HepG2 (cell line): ENCODE data around the gene SH2D3C. TPM values are rescaled to one million over a fixed set of nuclear protein-coding genes. Genes with fewer than 3 reads are reported as not detected.

Experiments
- ATAC-seq: fragments of 200-7000 bp; cut with Tn5 transposase; 3 replicates; pipeline ENCODE4 v1.9.1; 2020; ENCODE audit warnings: mild to moderate bottlenecking, moderate library complexity
- BruUV-seq: library from RNA; stranded (reverse); fragments of 400-500 nt; replicated peaks from 2 replicates; lab custom pipeline; 2021; lab: Mats Ljungman, UMichigan
- CTCF ChIA-PET: fragments of 300-600 bp; formaldehyde crosslinking; extraction: SDS; loops from one replicate; lab custom pipeline; 2021; ENCODE audit warnings: low total read pairs, inconsistent platforms, low intra/inter-chr PET ratio; lab: Yijun Ruan, JAX
- POLR2A ChIA-PET: fragments of 350-600 bp; sonication (Branson Sonifier 250); formaldehyde crosslinking; loops from one replicate; lab custom pipeline; 2020; ENCODE audit warnings: antibody characterized with exemption, inconsistent platforms; lab: Yijun Ruan, JAX
- DNase-seq: peaks from one replicate; pipeline ENCODE4 v3.0.0-alpha.2; 2015; ENCODE audit warnings: low spot score
- FAIRE-seq: peaks from 3 replicates; lab custom pipeline; 2011; peaks lifted over from hg19 to GRCh38; lab: Jason Lieb, UNC
- H2AFZ ChIP-seq: one replicate; pipeline ENCODE4 v1.6.1; 2011; ENCODE audit warnings: low read length, inconsistent platforms
- H3K27ac ChIP-seq: fragments of 300-600 bp; 3 replicates; pipeline ENCODE4 v1.8.0; 2011; ENCODE audit warnings: mixed run types, mild to moderate bottlenecking, mixed read lengths, low read length, inconsistent platforms; ENCODE audit not compliant: insufficient read depth; ENCODE audit errors: extremely low read length
- H3K27me3 ChIP-seq, 2 experiments: fragments of 200-600 bp in 1 of 2; 2 replicates in 1 of 2; 3 replicates in 1 of 2; pipeline versions ENCODE4 v1.6.0 to v1.8.0; 2011; ENCODE audit warnings: low read length in 2 of 2, mild to moderate bottlenecking in 2 of 2, moderate library complexity in 2 of 2, inconsistent platforms in 1 of 2; ENCODE audit not compliant: insufficient read depth in 2 of 2, control insufficient read depth in 1 of 2
- H3K36me3 ChIP-seq, 2 experiments: fragments of 200-600 bp in 1 of 2; replicated peaks in 1 of 2; 2 replicates in 1 of 2; 3 replicates in 1 of 2; pipeline versions ENCODE4 v1.5.1 to v1.8.0; 2011; ENCODE audit warnings: low read length in 2 of 2, inconsistent platforms in 1 of 2; ENCODE audit not compliant: insufficient read depth in 2 of 2, control insufficient read depth in 1 of 2
- H3K4me1 ChIP-seq: 2 replicates; pipeline ENCODE4 v1.5.1; 2012; ENCODE audit warnings: low read length, inconsistent platforms; ENCODE audit not compliant: insufficient read depth
- H3K4me2 ChIP-seq: 2 replicates; pipeline ENCODE4 v1.6.0; 2011; ENCODE audit warnings: low read depth, low read length, inconsistent platforms
- H3K4me3 ChIP-seq, 3 experiments: fragments of 200-600 bp in 1 of 3; sonication (generic), shearing (Covaris generic) in 1 of 3; replicated peaks in 1 of 3; 2 replicates each; pipeline ENCODE4 v1.5.1; 2011 to 2016; ENCODE audit warnings: low read length in 3 of 3, inconsistent platforms in 2 of 3, low read depth in 2 of 3, mild to moderate bottlenecking in 2 of 3, control low read depth in 1 of 3, mixed read lengths in 1 of 3; ENCODE audit not compliant: insufficient read depth in 1 of 3
- H3K79me2 ChIP-seq: one replicate; pipeline ENCODE4 v1.6.1; 2011; ENCODE audit warnings: low read length, inconsistent platforms; ENCODE audit not compliant: insufficient read depth
- H3K9ac ChIP-seq: 2 replicates; pipeline ENCODE4 v1.6.0; 2011; ENCODE audit warnings: mild to moderate bottlenecking, low read depth, low read length, inconsistent platforms; ENCODE audit not compliant: insufficient read depth
- H3K9me3 ChIP-seq: 2 replicates; pipeline ENCODE4 v1.5.1; 2012; ENCODE audit warnings: mild to moderate bottlenecking, low read length
- H4K20me1 ChIP-seq: 2 replicates; pipeline ENCODE4 v1.6.0; 2011; ENCODE audit warnings: inconsistent platforms, mild to moderate bottlenecking, low read length, moderate library complexity; ENCODE audit not compliant: insufficient read depth
- AFF4 ChIP-seq: sonication (generic); formaldehyde crosslinking; IDR thresholded peaks from 2 replicates; pipeline ENCODE4 v1.4.0; 2020; ENCODE audit warnings: missing genetic modification reagents
- ATF1 ChIP-seq: IDR thresholded peaks from 2 replicates; pipeline ENCODE4 v1.6.1; 2016; ENCODE audit warnings: mild to moderate bottlenecking, control low read depth
- ATF7 ChIP-seq, 2 experiments: fragments of 450-650 bp in 1 of 2; sonication (generic) in 1 of 2; formaldehyde crosslinking in 1 of 2; IDR thresholded peaks; 2 replicates each; pipeline versions ENCODE4 v1.4.0 to v1.6.1; 2016 to 2020; ENCODE audit warnings: antibody characterized with exemption in 1 of 2, mild to moderate bottlenecking in 1 of 2, missing genetic modification reagents in 1 of 2
- CREB1 ChIP-seq, 2 experiments: fragments of 450-650 bp in 1 of 2; IDR thresholded peaks; 2 replicates each; pipeline ENCODE4 v1.6.1; 2016 to 2017; ENCODE audit warnings: control low read depth in 1 of 2, mild to moderate bottlenecking in 1 of 2, missing compliant biosample characterization in 1 of 2, missing genetic modification characterization in 1 of 2
- ETV6 ChIP-seq: sonication (generic); formaldehyde crosslinking; conservative IDR thresholded peaks from 2 replicates; pipeline ENCODE4 v1.4.0; 2020; ENCODE audit warnings: missing genetic modification reagents
- HDAC2 ChIP-seq: sonication (generic); formaldehyde crosslinking; IDR thresholded peaks from 2 replicates; pipeline ENCODE4 v1.4.0; 2020; ENCODE audit warnings: missing genetic modification reagents
- MLLT10 ChIP-seq: sonication (generic); formaldehyde crosslinking; IDR thresholded peaks from 2 replicates; pipeline ENCODE4 v1.4.0; 2020; ENCODE audit warnings: missing genetic modification reagents
- NR2C2 ChIP-seq: sonication (generic); formaldehyde crosslinking; IDR thresholded peaks from 2 replicates; pipeline ENCODE4 v1.4.0; 2020; ENCODE audit warnings: missing genetic modification reagents, mild to moderate bottlenecking, moderate library complexity, borderline replicate concordance
- SRSF9 ChIP-seq: fragments of 200-400 bp; formaldehyde crosslinking; IDR thresholded peaks from 2 replicates; pipeline ENCODE4 v1.6.1; 2018; ENCODE audit warnings: borderline replicate concordance, mild to moderate bottlenecking, low read depth, low read length; ENCODE audit not compliant: insufficient read depth, poor library complexity, severe bottlenecking
- WGBS: methylation state at CpG from one replicate; pipeline ENCODE4 v1.1.6; 2017; ENCODE audit warnings: low lambda C conversion rate; 5-methylcytosine and 5-hydroxymethylcytosine counted together
- in situ Hi-C: cut with HindIII; loops from 2 replicates; pipeline ENCODE4 v1.10.0; 2017; ENCODE audit warnings: low pct_unique_long_range_greater_than_20kb; ENCODE audit not compliant: extremely low pct_ligation_motif_present
- intact Hi-C: fragments of 100-400 bp; cut with micrococcal nuclease; formaldehyde crosslinking; loops from one replicate; pipeline ENCODE4 v1.10.0; 2022; ENCODE audit not compliant: unreplicated experiment
- polyA plus RNA-seq, 8 experiments: library from polyadenylated mRNA; depleted of rRNA in 3 of 8; stranded (reverse) in 7 of 8; unstranded in 1 of 8; fragments of >200 nt; fragmentation: Illumina TruSeq in 4 of 8; extraction: Trizol in 4 of 8; gene quantifications; 2 replicates each; pipeline versions ENCODE4 v1.2.1 to v1.2.3, GENCODE V29; 2011 to 2016; ENCODE audit warnings: low read depth in 4 of 8, missing spikeins in 1 of 8, mixed read lengths in 1 of 8; ENCODE audit not compliant: insufficient read depth in 1 of 8
- total RNA-seq, 5 experiments: library from RNA; depleted of rRNA; stranded (reverse); fragments of >200 nt; fragmentation: Illumina TruSeq; extraction: Trizol; gene quantifications; 2 replicates each; pipeline ENCODE4 v1.2.3, GENCODE V29; 2016; ENCODE audit warnings: low read depth in 1 of 5
- TF ChIP-seq, protein P1 (sequence below): sonication (generic); formaldehyde crosslinking; IDR thresholded peaks from 2 replicates; pipeline ENCODE4 v1.5.0; 2020; ENCODE audit warnings: missing genetic modification reagents, mild to moderate bottlenecking, borderline replicate concordance
- TF ChIP-seq, protein P2 (sequence below): sonication (generic); formaldehyde crosslinking; IDR thresholded peaks from 2 replicates; pipeline ENCODE4 v1.8.1; 2022; ENCODE audit warnings: mild to moderate bottlenecking, missing genetic modification reagents

SH2D3C gene
- total and polyA plus RNA-seq, 2 of the 13 experiments (the other 11 are each of a cell fraction or from before 2014, with no cell fraction given): not detected

DNA sequence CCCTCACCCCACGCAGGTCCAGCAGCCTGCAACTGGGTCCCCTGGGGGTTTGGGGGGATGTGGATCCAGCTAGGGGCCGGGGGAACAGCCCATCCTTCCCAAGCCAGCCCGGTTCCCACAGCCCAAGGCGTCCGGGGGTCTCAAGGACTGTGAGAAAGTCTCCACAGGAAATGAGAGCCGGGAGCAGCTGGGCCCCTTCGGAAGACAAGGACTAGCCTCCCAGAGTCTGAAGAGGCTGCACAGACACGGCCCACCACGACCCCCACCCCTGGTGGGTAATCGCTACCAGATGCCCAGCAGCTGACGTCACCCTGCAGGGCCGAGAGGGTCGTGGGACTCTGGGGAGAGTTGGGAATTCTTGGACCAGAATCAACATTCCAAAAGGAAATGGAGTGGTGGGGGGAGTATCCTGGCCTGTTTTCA is 10.5 kb downstream of the SH2D3C start:
- BruUV-seq: no TSS peak
- Histone ChIP-seq H3K4me2 (no peak overlapping the region), H3K4me1 (peaks cover 9% of the 10 kb centered on the region), H3K9ac (no peak overlapping the region), H3K4me3 (no peak overlapping the region), H3K9me3 (no peaks in the 10 kb centered on the region), H2AFZ (no peak overlapping the region), H3K27ac (no peak overlapping the region), H3K79me2 (no peaks in the 10 kb centered on the region), H3K27me3 (peaks cover 2 to 49% of the 10 kb centered on the region in 2 experiments; a peak in 3 of 5 replicates), H3K36me3 (no peaks in the 10 kb centered on the region), H4K20me1 (no peaks in the 10 kb centered on the region)
- FAIRE-seq (no peak), ATAC-seq (no peak), DNase-seq (no peak)
- peak; percentile 76 for TF ChIP-seq CREB1 (IDR thresholded peaks at IDR 0.05)
- no peak for TF ChIP-seq CREB1 (CRISPR knock-in tag; IDR thresholded peaks at IDR 0.05)
- TF ChIP-seq SRSF9: no peak
- TF ChIP-seq ATF7 (IDR thresholded peaks at IDR 0.05): peak; percentile 34; the same call in 1 of the 2 replicates
- no peak for TF ChIP-seq ATF7 (CRISPR knock-in tag; IDR thresholded peaks at IDR 0.05)
- TF ChIP-seq, protein P1, sequence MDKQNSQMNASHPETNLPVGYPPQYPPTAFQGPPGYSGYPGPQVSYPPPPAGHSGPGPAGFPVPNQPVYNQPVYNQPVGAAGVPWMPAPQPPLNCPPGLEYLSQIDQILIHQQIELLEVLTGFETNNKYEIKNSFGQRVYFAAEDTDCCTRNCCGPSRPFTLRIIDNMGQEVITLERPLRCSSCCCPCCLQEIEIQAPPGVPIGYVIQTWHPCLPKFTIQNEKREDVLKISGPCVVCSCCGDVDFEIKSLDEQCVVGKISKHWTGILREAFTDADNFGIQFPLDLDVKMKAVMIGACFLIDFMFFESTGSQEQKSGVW (CRISPR knock-in tag): no peak
- POLR2A ChIA-PET: no interaction called here
- in situ Hi-C loops: no loop called here
- intact Hi-C loops: no loop called here
- WGBS: 25% methylated on average over 6 of the region's 13 CpGs
- CTCF ChIA-PET: no interaction called here

- H3K36me3 ChIP-seq: no peaks in the 10 kb centered on the region
- ChIA-PET CTCF (no interaction called here), POLR2A (no interaction called here)
- WGBS: 0% methylated on average over 2 of the region's 3 CpGs
- H3K4me1 ChIP-seq: peaks cover 9% of the 10 kb centered on the region
- in situ Hi-C loops: no loop called here
- no peak overlapping the region for H3K9ac ChIP-seq
- H3K27me3 ChIP-seq: peaks cover 2 to 54% of the 10 kb centered on the region in 2 experiments; a peak in 3 of 5 replicates
- H3K9me3 ChIP-seq: no peaks in the 10 kb centered on the region
- no peaks in the 10 kb centered on the region for H3K79me2 ChIP-seq
- H3K4me2 ChIP-seq: no peak overlapping the region
- ATAC-seq (no peak), DNase-seq (no peak), FAIRE-seq (no peak)
- H3K4me3 ChIP-seq: no peak overlapping the region
- intact Hi-C loops: no loop called here
- BruUV-seq: no TSS peak
- no peaks in the 10 kb centered on the region for H4K20me1 ChIP-seq
- H2AFZ ChIP-seq: no peak overlapping the region
- H3K27ac ChIP-seq: no peak overlapping the region
- TF ChIP-seq AFF4 (CRISPR knock-in tag) (no peak), ATF1 (CRISPR knock-in tag) (no peak), HDAC2 (CRISPR knock-in tag) (no peak), MLLT10 (CRISPR knock-in tag) (no peak), NR2C2 (CRISPR knock-in tag) (no peak), ETV6 (CRISPR knock-in tag) (no peak)
- TF ChIP-seq, protein P2, sequence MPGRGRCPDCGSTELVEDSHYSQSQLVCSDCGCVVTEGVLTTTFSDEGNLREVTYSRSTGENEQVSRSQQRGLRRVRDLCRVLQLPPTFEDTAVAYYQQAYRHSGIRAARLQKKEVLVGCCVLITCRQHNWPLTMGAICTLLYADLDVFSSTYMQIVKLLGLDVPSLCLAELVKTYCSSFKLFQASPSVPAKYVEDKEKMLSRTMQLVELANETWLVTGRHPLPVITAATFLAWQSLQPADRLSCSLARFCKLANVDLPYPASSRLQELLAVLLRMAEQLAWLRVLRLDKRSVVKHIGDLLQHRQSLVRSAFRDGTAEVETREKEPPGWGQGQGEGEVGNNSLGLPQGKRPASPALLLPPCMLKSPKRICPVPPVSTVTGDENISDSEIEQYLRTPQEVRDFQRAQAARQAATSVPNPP: no peak
Measured at GRCh38 chr9:127767410-127767809, 11.1 kb downstream of the SH2D3C start.
